Thoracic aorta (tissue), 2 donors: ENCODE data around the gene WDR36. TPM values are rescaled to one million over a fixed set of nuclear protein-coding genes. Genes with fewer than 3 reads are reported as not detected.

Experiments used
- ATAC-seq: fragments of 150-250 bp; one replicate; pipeline ENCODE4 v1.8.0; 2017; ENCODE audit warnings: low read depth; ENCODE audit not compliant: insufficient number of reproducible peaks, low FRiP score
- DNase-seq: peaks from one replicate; pipeline ENCODE4 v3.0.0-alpha.2; 2020; ENCODE audit warnings: low spot score
- H3K27ac ChIP-seq, 2 donors: fragments of 200-600 bp; sonication (generic); 1 replicate in 1 of 2; 2 replicates in 1 of 2; pipeline ENCODE4 v1.5.1; 2016; ENCODE audit warnings: mild to moderate bottlenecking in 2 of 2, moderate library complexity in 2 of 2
- H3K27me3 ChIP-seq: fragments of 200-600 bp; sonication (generic); replicated peaks from 2 replicates; pipeline ENCODE4 v1.6.0; 2016; ENCODE audit warnings: mild to moderate bottlenecking; ENCODE audit not compliant: insufficient read depth
- H3K36me3 ChIP-seq: fragments of 200-600 bp; sonication (generic); one replicate; pipeline ENCODE4 v1.5.1; 2016
- H3K4me1 ChIP-seq, 2 donors: fragments of 200-600 bp; sonication (generic); 1 replicate in 1 of 2; 2 replicates in 1 of 2; pipeline versions ENCODE4 v1.5.1 to v1.6.0; 2016; ENCODE audit warnings: low read depth in 2 of 2, mild to moderate bottlenecking in 1 of 2; ENCODE audit not compliant: control insufficient read depth in 1 of 2
- H3K4me3 ChIP-seq: fragments of 200-600 bp; sonication (generic); 2 replicates; pipeline ENCODE4 v1.5.1; 2016; ENCODE audit warnings: mild to moderate bottlenecking
- H3K9me3 ChIP-seq: fragments of 200-600 bp; sonication (generic); 2 replicates; pipeline ENCODE4 v1.5.1; 2016
- CTCF ChIP-seq: fragments of 200-600 bp; sonication (generic); IDR thresholded peaks from one replicate; pipeline ENCODE4 v1.5.1; 2019; ENCODE audit warnings: antibody characterized with exemption
- total RNA-seq, 2 donors: library from RNA; depleted of rRNA; stranded (reverse); fragments of >200 nt; gene quantifications; one replicate each; pipeline versions ENCODE4 v1.1.0 to v1.2.3, GENCODE V29; 2016

Gene WDR36
- total RNA-seq, 2 donors from 2014 or later: 11.0 to 29.4 TPM

- H3K9me3 ChIP-seq: no peaks in the 10 kb centered on the region
- peaks cover 43% of the 10 kb centered on the region for H3K36me3 ChIP-seq
- H3K4me3 ChIP-seq: no peak overlapping the region
- H3K27me3 ChIP-seq: no peaks in the 10 kb centered on the region
- TF ChIP-seq CTCF: no peak
- no peak for DNase-seq
- H3K4me1 ChIP-seq: no peaks in the 10 kb centered on the region
- H3K27ac ChIP-seq: no peak overlapping the region
- ATAC-seq: no peak
These were observed 29.8 kb downstream of the WDR36 start for GRCh38 chr5:111121926-111122325.

GRCh38 chr5:111122398-111122797 is 30.2 kb downstream of the WDR36 start:
- Histone ChIP-seq H3K27ac (no peak overlapping the region), H3K4me1 (no peaks in the 10 kb centered on the region), H3K27me3 (no peaks in the 10 kb centered on the region), H3K9me3 (no peaks in the 10 kb centered on the region), H3K36me3 (peaks cover 41% of the 10 kb centered on the region), H3K4me3 (no peak overlapping the region)
- DNase-seq: no peak
- ATAC-seq: no peak
- no peak for TF ChIP-seq CTCF

- Histone ChIP-seq H3K9me3 (no peaks in the 10 kb centered on the region), H3K27me3 (no peaks in the 10 kb centered on the region), H3K4me1 (no peaks in the 10 kb centered on the region), H3K4me3 (no peak overlapping the region), H3K27ac (no peak overlapping the region), H3K36me3 (peaks cover 41% of the 10 kb centered on the region)
- TF ChIP-seq CTCF: no peak
- DNase-seq (no peak), ATAC-seq (no peak)
These were observed 32.6 kb downstream of the WDR36 start for GRCh38 chr5:111124793-111125192.

- no peak for TF ChIP-seq CTCF
- H3K4me1 ChIP-seq: no peaks in the 10 kb centered on the region
- H3K27ac ChIP-seq: no peak overlapping the region
- H3K4me3 ChIP-seq: no peak overlapping the region
- H3K9me3 ChIP-seq: no peaks in the 10 kb centered on the region
- ATAC-seq (no peak), DNase-seq (no peak)
- peaks cover 31% of the 10 kb centered on the region for H3K36me3 ChIP-seq
- no peaks in the 10 kb centered on the region for H3K27me3 ChIP-seq
These were observed 34.7 kb downstream of the WDR36 start for GRCh38 chr5:111126896-111127295.

GRCh38 chr5:111127453-111128195 is 35.5 kb downstream of the WDR36 start:
- no peaks in the 10 kb centered on the region for H3K9me3 ChIP-seq
- TF ChIP-seq CTCF: no peak
- H3K27me3 ChIP-seq: no peaks in the 10 kb centered on the region
- peaks cover 26% of the 10 kb centered on the region for H3K36me3 ChIP-seq
- H3K27ac ChIP-seq: no peak overlapping the region
- DNase-seq: no peak
- H3K4me3 ChIP-seq: no peak overlapping the region
- ATAC-seq: no peak
- no peaks in the 10 kb centered on the region for H3K4me1 ChIP-seq
